ENCODE results near the gene PBX3.

DNA sequence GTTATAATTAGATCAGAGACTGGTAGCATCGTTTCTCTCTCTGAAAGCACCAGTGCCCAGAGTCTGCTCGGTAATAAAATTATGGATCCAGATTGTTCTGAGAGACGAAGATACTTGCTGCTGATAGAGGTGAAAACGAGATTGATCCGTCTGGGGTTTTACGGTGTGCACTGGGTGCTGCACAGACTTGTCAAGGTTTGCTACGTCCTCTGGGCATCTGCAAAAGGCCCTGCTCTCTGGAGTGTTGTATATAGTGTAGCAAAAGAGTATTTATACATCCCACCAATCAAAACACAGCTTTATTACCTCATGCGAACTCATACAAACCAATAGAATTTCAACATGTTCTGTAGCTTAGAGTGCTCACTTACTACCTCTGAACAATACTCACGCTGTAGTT, 219.3 kb downstream of the PBX3 start:
- TF ChIP-seq HDAC2 (IDR thresholded peaks at IDR 0.05): no peak
- peak; percentile 48; the same call in 1 of the 2 replicates for TF ChIP-seq NFYB (IDR thresholded peaks at IDR 0.05; ENCODE audit: insufficient read depth, low read depth, low read length)
- no peak for TF ChIP-seq SMC3 (IDR thresholded peaks at IDR 0.05; ENCODE audit: borderline replicate concordance, low read length)
- no peak for TF ChIP-seq POLR2AphosphoS5 (IDR thresholded peaks at IDR 0.05; ENCODE audit: low read length)
- TF ChIP-seq, protein P1, sequence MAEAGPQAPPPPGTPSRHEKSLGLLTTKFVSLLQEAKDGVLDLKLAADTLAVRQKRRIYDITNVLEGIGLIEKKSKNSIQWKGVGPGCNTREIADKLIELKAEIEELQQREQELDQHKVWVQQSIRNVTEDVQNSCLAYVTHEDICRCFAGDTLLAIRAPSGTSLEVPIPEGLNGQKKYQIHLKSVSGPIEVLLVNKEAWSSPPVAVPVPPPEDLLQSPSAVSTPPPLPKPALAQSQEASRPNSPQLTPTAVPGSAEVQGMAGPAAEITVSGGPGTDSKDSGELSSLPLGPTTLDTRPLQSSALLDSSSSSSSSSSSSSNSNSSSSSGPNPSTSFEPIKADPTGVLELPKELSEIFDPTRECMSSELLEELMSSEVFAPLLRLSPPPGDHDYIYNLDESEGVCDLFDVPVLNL (IDR thresholded peaks at IDR 0.05; ENCODE audit: low read depth, low read length): no peak
- no peak for TF ChIP-seq SIN3A (IDR thresholded peaks at IDR 0.05; ENCODE audit: low read depth, low read length)
- no peak for TF ChIP-seq SUZ12 (IDR thresholded peaks at IDR 0.05; ENCODE audit: unreplicated experiment)
- no peak for TF ChIP-seq MTA3 (IDR thresholded peaks at IDR 0.05; ENCODE audit: borderline replicate concordance, low read length)
- TF ChIP-seq RCOR1 (conservative IDR thresholded peaks at IDR 0.05; ENCODE audit: low read depth, low read length): no peak
- TF ChIP-seq, protein P2, sequence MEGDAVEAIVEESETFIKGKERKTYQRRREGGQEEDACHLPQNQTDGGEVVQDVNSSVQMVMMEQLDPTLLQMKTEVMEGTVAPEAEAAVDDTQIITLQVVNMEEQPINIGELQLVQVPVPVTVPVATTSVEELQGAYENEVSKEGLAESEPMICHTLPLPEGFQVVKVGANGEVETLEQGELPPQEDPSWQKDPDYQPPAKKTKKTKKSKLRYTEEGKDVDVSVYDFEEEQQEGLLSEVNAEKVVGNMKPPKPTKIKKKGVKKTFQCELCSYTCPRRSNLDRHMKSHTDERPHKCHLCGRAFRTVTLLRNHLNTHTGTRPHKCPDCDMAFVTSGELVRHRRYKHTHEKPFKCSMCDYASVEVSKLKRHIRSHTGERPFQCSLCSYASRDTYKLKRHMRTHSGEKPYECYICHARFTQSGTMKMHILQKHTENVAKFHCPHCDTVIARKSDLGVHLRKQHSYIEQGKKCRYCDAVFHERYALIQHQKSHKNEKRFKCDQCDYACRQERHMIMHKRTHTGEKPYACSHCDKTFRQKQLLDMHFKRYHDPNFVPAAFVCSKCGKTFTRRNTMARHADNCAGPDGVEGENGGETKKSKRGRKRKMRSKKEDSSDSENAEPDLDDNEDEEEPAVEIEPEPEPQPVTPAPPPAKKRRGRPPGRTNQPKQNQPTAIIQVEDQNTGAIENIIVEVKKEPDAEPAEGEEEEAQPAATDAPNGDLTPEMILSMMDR (IDR thresholded peaks at IDR 0.05 in 2 of 3, conservative IDR thresholded peaks at IDR 0.05 in 1 of 3; ENCODE audit: control insufficient read depth in 2 of 3, extremely low read depth in 1 of 3, insufficient read depth in 1 of 3, low read depth in 3 of 3, low read length in 3 of 3): no peak
